Activated naive CD4-positive, alpha-beta T cell treated with anti-CD3 and anti-CD28 coated beads, Interleukin-2, amount 50 U/mL, for 72 hours (primary cell): ENCODE data around the gene COA1. TPM values are rescaled to one million over a fixed set of nuclear protein-coding genes. Genes with fewer than 3 reads are reported as not detected.
"Not testable (repeated sequence)": the region's sequence is repeated elsewhere in the genome, so short reads cannot be mapped to it uniquely, and the experiment has no call there.

Source experiments
- ATAC-seq, 2 donors: fragments of 150-1000 bp; cut with Tn5 transposase; 2 replicates each; pipeline ENCODE4 v1.10.0; 2021; ENCODE audit warnings: mild to moderate bottlenecking in 2 of 2, moderate library complexity in 2 of 2
- DNase-seq, 2 donors: peaks; one replicate each; pipeline ENCODE4 v3.0.0; 2021 to 2022; ENCODE audit warnings: low spot score in 2 of 2
- H3K27ac Mint-ChIP-seq, 2 donors: one replicate each; pipeline ENCODE4 v1.8.0; 2022; ENCODE audit warnings: mild to moderate bottlenecking in 2 of 2, mixed read lengths in 2 of 2
- H3K36me3 Mint-ChIP-seq, 2 donors: one replicate each; pipeline ENCODE4 v1.8.0; 2022; ENCODE audit warnings: mixed read lengths in 2 of 2
- H3K9me3 Mint-ChIP-seq, 2 donors: one replicate each; pipeline ENCODE4 v1.8.0; 2022; ENCODE audit warnings: mixed read lengths in 2 of 2
- total RNA-seq, 2 donors: library from RNA; stranded (reverse); gene quantifications; one replicate each; pipeline ENCODE4 v1.2.3, GENCODE V29; 2022

COA1 gene
- total RNA-seq, 2 donors from 2014 or later = 31.9 to 72.4 TPM

DNA sequence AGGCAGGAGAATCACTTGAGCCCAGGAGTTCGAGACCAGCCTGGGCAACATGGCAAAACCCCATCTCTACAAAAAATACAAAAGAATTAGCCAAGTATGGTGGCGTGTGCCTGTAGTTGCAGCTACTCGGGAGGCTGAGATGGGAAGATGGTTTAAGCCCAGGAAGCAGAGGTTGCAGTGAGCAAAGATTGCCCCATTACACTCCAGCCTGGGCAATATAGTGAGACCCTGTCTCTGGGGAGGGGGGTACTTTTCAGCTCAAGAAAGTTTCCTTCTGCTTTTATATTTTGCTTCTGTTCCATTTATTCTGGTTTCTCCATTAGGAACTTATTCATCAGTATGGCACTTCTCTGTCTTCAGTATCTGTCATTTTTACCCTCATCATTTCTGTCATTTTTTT is 48.6 kb downstream of the COA1 start:
- Mint-ChIP-seq H3K36me3 (peaks cover 0 to 37% of the 10 kb centered on the region in 2 donors), H3K27ac (no peak overlapping the region), H3K9me3 (peaks cover 0 to 6% of the 10 kb centered on the region in 2 donors)
- no peak for DNase-seq
- ATAC-seq = no peak

DNA sequence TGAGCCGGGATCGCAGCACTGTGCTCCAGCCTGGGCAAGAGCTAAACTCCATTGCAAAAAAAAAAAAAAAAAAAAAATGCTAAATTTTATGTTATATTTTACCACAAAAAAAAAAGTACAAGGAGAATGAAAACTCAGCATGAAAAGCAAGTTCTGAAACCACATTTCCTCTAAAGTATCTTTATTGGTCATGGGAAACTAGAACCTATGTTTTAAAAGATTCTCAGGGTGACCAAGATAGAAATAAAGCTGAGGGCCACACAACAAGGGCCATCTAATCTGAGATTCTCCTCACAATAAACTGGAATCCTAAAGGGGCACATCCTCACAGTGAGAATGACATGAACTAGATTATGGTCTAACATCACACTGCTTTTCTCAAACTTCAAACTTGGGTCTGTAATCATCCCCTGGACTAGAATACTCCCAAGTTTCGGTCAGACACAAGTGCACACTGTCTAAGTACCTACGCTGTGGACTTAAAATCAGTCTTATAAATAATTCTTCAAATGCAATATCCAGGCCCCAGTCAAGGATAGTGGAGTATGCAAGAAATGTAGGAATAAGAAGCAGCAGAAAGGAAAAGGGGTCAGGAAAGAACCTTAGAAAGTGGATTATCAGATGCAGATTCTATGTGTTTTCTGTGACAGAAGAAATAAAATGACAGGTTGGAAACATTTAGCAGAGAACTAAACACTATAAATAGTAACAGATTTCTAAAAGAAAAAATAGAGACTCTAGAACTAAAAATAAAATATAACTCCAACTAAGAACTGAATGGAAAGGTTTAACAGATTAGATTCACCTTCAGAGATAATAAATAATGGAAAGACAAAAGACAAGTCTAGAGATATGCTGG is 49.9 kb downstream of the COA1 start:
- peaks cover 0 to 14% of the 10 kb centered on the region in 2 donors for H3K9me3 Mint-ChIP-seq
- peaks cover 0 to 32% of the 10 kb centered on the region in 2 donors for H3K36me3 Mint-ChIP-seq
- H3K27ac Mint-ChIP-seq = peak overlapping the region; percentile 51 to 88
- peak; percentile 74 for ATAC-seq
- no peak for DNase-seq

DNA sequence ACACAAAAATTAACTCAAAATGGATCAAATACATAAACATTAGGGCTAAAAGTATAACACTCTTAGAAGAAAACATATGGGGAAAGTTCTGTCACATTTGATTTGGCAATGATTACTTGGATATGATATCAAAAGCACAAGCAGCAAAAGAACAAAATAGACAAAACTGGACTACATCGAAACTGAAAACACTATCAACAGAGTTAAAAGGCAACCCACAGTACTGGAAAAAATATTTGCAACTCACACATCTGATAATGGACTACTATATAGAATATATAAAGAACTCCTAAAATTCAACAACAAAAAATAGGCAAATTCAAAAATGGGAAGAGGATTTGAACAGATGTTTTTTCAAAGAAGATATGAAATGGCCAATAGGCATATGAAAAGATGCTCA is 51.0 kb downstream of the COA1 start:
- peak overlapping the region in 1 of 2 donors; percentile 88 for H3K27ac Mint-ChIP-seq
- H3K36me3 Mint-ChIP-seq = peaks cover 0 to 33% of the 10 kb centered on the region in 2 donors
- no peak for ATAC-seq
- no peak for DNase-seq
- peaks cover 0 to 15% of the 10 kb centered on the region in 2 donors for H3K9me3 Mint-ChIP-seq

DNA sequence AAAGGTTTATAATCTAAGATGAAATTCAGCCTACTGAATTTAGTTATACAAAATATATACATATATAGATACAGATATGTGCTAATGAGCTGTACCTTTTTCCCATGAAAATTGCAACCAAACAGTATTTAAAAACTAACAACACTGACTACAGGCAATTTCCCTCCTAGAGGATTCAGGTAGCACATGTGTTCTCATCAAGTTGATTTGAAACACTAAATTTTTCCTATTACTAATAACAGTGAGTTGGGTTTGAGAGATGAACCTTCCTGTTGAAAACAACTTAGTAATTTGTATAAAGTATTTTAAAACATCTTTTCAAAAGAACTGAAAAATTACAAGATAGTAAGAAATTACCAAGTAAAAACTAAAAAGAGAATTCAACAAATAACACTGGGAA is 51.5 kb downstream of the COA1 start:
- ATAC-seq (peak; percentile 21 to 75), DNase-seq (no peak)
- H3K9me3 Mint-ChIP-seq = peaks cover 0 to 15% of the 10 kb centered on the region in 2 donors
- H3K36me3 Mint-ChIP-seq = peaks cover 0 to 37% of the 10 kb centered on the region in 2 donors
- peak overlapping the region in 1 of 2 donors; percentile 88 for H3K27ac Mint-ChIP-seq

DNA sequence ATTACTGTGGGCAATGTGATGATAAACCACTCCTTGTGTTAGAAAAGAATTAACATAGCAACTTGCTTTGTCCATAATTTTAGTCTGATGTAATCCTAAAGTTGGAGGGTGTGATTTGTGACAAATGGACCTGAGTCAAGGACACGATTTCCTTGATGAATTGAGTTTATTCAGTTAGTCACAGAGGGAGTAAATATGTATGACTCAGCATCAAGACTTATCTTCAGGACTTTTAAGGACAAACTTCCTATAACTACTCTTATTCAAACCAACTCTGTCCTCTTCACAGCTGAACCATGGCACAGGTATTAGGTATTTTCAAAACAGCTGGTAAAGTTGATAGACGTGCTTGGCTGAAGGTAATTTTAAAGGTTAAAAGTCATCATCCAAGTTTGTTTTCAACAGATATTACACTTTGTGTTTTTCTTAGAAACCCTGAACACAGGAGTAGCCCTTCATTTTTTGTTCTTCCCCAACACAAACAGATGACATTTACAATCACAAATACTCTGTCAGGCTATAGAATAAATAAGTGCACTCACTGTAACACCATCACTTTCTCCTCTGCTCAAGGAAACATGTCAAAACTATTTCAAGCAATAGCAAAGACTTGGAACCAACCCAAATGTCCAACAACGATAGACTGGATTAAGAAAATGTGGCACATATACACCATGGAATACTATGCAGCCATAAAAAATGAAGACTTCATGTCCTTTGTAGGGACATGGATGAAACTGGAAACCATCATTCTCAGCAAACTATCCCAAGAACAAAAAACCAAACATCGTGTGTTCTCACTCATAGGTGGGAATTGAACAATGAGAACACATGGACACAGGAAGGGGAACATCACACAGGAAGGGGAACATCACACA is 54.5 kb downstream of the COA1 start:
- Mint-ChIP-seq H3K36me3 (peaks cover 8 to 58% of the 10 kb centered on the region in 2 donors), H3K27ac (peak overlapping the region in 1 of 2 donors; percentile 43), H3K9me3 (peaks cover 0 to 16% of the 10 kb centered on the region in 2 donors)
- DNase-seq (no peak), ATAC-seq (no peak)

DNA sequence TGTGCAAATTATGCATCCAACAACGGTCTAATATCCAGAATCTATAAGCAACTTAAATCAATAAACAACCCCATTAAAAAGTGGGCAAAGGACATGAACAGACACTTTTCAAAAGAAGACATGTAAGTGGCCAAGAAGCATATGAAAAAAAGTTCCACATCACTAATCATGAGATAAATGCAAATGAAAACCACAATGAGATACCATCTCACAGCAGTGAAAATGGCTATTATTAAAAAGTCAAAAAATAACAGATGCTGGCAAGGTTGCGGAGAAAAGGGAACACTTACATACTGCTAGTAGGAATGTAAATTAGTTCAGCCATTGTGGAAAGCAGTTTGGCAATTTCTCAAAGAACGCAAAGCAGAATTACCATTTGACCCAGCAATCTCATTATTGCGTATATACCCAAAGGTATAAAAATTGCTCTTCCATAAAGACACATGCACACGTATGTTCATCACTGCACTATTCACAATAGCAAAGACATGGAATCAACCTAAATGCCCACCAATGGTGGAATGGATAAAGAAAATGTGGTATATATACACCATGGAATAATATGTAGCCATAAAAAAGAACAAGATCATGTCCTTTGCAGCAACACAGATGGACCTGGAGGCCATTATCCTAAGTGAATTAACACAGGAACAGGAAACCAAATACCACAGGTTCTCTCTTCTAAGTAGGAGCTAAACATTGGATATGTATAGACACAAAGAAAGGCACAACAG is 55.9 kb downstream of the COA1 start:
- peaks cover 8 to 69% of the 10 kb centered on the region in 2 donors for H3K36me3 Mint-ChIP-seq
- ATAC-seq, DNase-seq, H3K27ac Mint-ChIP-seq: not testable (repeated sequence)
- H3K9me3 Mint-ChIP-seq = peaks cover 0 to 22% of the 10 kb centered on the region in 2 donors

DNA sequence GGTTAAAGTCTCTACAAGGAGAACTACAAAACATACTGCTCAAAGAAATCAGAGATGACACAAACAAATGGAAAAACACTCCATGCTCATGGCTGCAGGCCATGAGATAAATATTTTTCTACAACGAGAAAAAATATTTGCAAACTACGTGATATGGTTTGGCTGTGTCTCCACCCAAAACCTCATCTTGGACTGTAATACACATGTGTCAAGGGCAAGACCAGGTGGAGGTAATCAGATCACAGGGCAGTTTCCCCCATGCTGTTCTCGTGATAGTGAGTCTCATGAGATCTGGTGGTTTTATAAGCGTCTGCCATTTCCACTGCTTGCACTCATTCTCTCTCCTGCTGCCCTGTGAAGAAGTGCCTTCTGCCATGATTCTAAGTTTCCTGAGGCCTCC is 57.8 kb downstream of the COA1 start:
- DNase-seq = no peak
- H3K36me3 Mint-ChIP-seq = peaks cover 20 to 84% of the 10 kb centered on the region in 2 donors
- H3K9me3 Mint-ChIP-seq = peaks cover 0 to 32% of the 10 kb centered on the region in 2 donors
- no peak for ATAC-seq
- H3K27ac Mint-ChIP-seq = no peak overlapping the region

DNA sequence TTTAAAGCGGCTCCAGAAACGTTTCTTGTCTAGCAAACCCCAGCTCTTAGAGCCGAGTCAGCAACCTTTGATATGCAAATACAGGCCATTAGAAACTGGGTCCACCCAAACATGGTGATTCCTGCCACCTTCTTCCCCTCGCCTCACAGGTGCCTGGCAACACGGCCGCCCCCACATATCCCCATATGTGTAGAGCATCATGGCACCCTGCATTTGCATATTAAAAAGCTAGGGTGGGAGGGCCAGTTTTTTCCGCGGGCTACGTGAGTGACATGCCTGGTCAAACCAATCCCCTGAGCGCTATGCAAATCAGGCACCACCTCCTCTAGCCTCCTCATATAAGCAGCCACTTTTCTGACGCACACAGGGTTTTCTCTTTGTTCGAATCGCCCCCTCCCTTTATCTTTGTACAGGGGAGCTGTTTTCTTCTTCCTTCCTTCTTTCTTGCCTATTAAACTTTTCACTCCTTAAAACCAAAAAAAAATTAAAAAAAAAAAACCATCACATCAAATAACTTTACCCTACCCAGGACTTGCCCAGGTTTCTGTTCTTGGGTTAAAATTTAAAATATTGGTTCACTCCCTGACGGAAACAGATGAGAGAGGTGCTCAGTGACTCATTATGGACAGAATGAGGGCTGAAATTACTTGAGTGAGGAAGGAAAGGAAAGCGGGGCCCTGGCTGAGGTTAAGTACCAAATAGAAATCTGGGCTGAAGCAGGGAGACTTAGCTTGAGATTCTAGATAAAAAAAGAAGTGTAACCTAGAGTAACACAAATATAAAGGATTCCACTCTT is 59.8 kb downstream of the COA1 start:
- peaks cover 31 to 87% of the 10 kb centered on the region in 2 donors for H3K36me3 Mint-ChIP-seq
- H3K9me3 Mint-ChIP-seq = peaks cover 0 to 25% of the 10 kb centered on the region in 2 donors
- DNase-seq = peak; percentile 66 to 88
- peak; percentile 87 to 91 for ATAC-seq
- peak overlapping the region; percentile 97 to 98 for H3K27ac Mint-ChIP-seq

DNA sequence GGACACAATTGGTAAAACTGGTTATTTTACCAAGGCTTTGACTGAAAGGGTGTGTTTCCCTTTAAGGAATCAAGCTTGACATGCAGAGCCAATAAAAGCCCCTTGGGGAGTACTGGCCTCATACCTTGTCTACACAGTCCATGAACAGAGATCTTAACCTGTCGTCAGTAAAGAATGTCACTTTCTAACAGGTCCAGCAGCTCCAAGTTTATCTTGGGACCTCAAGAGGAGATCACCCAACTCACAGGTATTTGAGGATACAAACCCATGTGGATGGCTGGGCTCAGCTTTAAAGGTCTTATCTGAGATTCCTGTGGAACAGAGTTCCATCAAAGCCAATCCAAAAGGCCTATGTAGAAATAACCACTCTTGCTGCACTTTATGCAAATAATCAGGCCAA is 61.3 kb downstream of the COA1 start:
- H3K27ac Mint-ChIP-seq = peak overlapping the region in 1 of 2 donors; percentile 97
- peaks cover 0 to 24% of the 10 kb centered on the region in 2 donors for H3K9me3 Mint-ChIP-seq
- peaks cover 32 to 81% of the 10 kb centered on the region in 2 donors for H3K36me3 Mint-ChIP-seq
- DNase-seq = no peak
- ATAC-seq = no peak

DNA sequence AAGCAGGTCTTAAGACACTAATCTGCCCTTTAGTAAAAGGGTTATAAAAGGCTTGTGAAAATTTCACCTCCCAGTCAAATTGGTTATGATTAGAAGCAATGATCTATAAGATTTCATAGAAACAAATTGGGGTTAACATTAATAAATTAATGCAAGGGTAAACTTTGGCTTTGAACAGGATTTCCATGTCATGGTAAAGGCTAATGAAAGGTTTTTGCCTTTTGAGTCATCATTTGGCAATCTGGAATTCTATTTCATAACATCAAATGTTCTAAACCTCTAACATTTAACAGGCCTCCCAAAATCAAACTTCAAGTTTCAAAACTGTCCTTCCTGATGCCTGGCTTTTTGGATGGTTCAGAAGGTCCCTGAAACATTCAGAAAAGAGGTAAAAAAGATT is 62.4 kb downstream of the COA1 start:
- ATAC-seq (no peak), DNase-seq (no peak)
- H3K27ac Mint-ChIP-seq = no peak overlapping the region
- H3K9me3 Mint-ChIP-seq = peaks cover 0 to 20% of the 10 kb centered on the region in 2 donors
- peaks cover 31 to 75% of the 10 kb centered on the region in 2 donors for H3K36me3 Mint-ChIP-seq

DNA sequence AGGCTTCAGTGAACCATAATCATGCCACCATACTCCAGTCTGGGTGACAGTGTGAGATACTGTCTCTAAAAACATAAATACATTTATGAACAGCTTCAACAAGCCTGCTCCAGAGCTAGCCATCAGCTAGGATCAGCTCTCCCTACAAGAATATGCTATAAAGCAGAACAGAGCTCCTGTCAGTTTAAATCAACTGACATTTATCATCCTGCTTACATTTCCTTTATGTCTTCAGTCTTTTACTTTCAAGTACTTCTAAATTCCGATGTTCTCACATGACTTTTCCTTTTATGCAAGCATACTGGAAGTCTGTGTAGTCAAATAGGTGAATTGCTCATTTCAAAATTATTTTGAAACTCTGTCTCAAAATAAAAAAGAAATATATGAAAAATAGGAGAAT is 64.6 kb downstream of the COA1 start:
- ATAC-seq (no peak), DNase-seq (no peak)
- Mint-ChIP-seq H3K36me3 (peaks cover 27 to 78% of the 10 kb centered on the region in 2 donors), H3K27ac (peak overlapping the region; percentile 52 to 93), H3K9me3 (peaks cover 4 to 21% of the 10 kb centered on the region in 2 donors)

DNA sequence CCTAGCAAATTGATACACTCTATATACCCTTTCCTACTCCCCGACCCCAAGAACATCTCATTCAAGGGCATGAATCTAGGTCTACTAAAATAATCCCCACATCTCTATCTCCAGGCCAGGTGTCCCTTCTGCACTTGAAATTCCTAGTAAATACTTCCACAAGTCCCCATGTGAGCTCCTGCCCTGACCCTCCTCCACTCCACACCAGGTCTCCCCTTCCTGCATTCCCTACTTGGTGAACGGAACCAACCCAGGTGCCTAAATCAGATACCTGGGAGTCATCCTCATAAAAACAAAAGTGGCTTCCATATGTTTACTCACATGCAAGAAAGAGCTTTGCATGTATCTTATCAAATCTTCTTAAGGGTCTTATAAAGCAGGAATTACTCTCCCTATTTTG is 69.2 kb downstream of the COA1 start:
- Mint-ChIP-seq H3K9me3 (peaks cover 4 to 5% of the 10 kb centered on the region in 2 donors), H3K36me3 (peaks cover 11 to 63% of the 10 kb centered on the region in 2 donors), H3K27ac (peak overlapping the region; percentile 62 to 91)
- ATAC-seq = no peak
- no peak for DNase-seq

DNA sequence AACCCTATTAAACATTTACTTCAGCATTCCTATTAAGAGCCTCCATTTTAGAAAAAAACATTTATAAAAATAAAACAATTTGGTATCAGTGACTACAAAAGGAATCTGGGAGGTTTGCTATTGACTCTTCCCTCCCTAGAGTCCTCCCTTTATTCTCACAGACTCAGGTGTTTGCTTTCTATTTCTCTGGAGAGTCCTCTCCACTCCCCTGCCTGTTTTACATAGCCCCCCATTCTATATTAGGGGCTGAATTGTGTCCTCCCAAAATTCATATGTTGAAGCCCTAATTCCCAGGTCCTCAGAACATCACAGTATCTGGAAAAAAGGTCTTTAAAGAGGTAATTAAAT is 69.8 kb downstream of the COA1 start:
- ATAC-seq = peak in 1 of 2 donors; percentile 2
- Mint-ChIP-seq H3K9me3 (peaks cover 5% of the 10 kb centered on the region in 2 donors), H3K27ac (peak overlapping the region; percentile 46 to 91), H3K36me3 (peaks cover 12 to 62% of the 10 kb centered on the region in 2 donors)
- no peak for DNase-seq

DNA sequence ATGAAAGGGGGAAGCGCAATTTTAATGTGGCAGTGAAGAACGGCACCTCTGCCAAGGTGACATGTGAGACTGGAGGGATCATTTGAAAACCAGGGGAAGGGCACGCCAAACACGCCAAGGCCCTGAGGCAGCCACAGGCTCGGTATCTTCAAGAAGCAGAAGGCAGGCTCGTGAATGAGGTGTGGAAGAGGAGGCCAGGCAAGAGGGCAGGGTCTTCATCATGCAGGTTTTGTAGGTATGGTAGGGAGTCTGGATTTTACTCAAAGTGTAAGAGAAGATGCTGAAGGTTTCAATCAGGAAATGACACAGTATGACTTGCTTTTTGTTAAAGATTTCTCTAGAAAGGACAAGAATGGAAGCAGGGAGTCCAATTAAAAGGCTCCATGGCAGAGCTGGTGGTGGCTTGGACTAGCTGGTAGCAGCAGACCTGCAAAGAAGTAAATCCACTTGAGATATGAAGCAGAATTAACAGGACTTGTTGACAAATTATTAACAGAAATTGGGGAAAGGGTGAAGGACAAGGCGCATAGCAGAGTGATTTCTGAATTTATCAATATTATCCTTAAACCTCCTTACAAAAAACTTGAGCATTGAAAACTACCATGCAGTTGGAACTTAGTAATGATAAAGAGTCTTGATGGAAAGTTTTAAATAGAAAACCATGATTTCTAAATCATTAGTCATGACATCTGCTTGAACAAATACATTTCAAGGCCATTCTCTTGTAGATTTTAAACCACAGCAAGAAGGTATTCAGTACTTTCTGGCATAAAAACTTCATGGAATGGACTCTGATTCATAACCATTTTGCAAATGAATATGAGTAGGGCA is 70.4 kb downstream of the COA1 start:
- Mint-ChIP-seq H3K27ac (peak overlapping the region; percentile 91 to 96), H3K9me3 (peaks cover 5 to 8% of the 10 kb centered on the region in 2 donors), H3K36me3 (peaks cover 18 to 68% of the 10 kb centered on the region in 2 donors)
- peak in 1 of 2 donors; percentile 56 for DNase-seq
- ATAC-seq = peak; percentile 93 to 98

DNA sequence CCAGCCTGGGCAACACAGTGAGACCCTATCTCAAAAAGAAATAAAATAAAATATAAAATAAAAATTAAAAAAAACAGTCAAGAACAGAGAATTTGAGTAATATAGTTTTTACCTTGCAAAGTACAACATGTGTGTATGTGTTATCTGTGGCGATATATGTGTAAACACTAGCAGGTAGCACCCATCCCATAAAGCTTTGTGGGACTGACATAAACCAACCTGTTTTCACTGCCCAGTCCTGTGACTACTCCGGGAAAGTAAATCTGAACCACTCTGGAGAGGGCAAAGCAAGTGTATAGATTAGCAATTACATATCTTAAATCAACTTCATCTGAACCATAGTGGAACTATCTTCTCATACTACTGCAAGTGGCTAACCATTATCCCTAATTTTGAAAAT is 72.3 kb downstream of the COA1 start:
- H3K36me3 Mint-ChIP-seq = peaks cover 15 to 56% of the 10 kb centered on the region in 2 donors
- H3K27ac Mint-ChIP-seq = peak overlapping the region in 1 of 2 donors; percentile 91
- DNase-seq = no peak
- H3K9me3 Mint-ChIP-seq = peaks cover 5 to 8% of the 10 kb centered on the region in 2 donors
- no peak for ATAC-seq
